HL-60/S4 treated with retinoic acid at 250 ng/mL for 4 days and 3 days (cell line): ENCODE data around the gene SPSB4.

Experiments used
- in situ Hi-C: fragments of 300-500 bp; cut with MboI; formaldehyde crosslinking; loops from 2 replicates; pipeline ENCODE4 v1.7.0; 2022; ENCODE audit warnings: low sequenced_read_pairs

Gene SPSB4

GRCh38 chr3:141073580-141073979 is 22.4 kb downstream of the SPSB4 start:
- in situ Hi-C loops: no loop called here

- in situ Hi-C loops: no loop called here
Measured at GRCh38 chr3:141074529-141074928, 23.4 kb downstream of the SPSB4 start.

GRCh38 chr3:141076036-141076773 is 25.1 kb downstream of the SPSB4 start:
- in situ Hi-C loops: no loop called here

- in situ Hi-C loops: no loop called here
Measured at GRCh38 chr3:141076797-141077571, 25.8 kb downstream of the SPSB4 start.

GRCh38 chr3:141077631-141078030 is 26.5 kb downstream of the SPSB4 start:
- in situ Hi-C loops: no loop called here

- in situ Hi-C loops: no loop called here
Measured at GRCh38 chr3:141078200-141078599, 27.1 kb downstream of the SPSB4 start.

GRCh38 chr3:141080431-141080830 is 29.3 kb downstream of the SPSB4 start:
- in situ Hi-C loops: no loop called here

- in situ Hi-C loops: no loop called here
Measured at GRCh38 chr3:141081141-141081795, 30.1 kb downstream of the SPSB4 start.

GRCh38 chr3:141082064-141082463 is 30.9 kb downstream of the SPSB4 start:
- in situ Hi-C loops: no loop called here

GRCh38 chr3:141083226-141083625 is 32.1 kb downstream of the SPSB4 start:
- in situ Hi-C loops: no loop called here

- in situ Hi-C loops: no loop called here
Measured at GRCh38 chr3:141083836-141084649, 32.9 kb downstream of the SPSB4 start.

- in situ Hi-C loops: no loop called here
Measured at GRCh38 chr3:141085343-141086070, 34.4 kb downstream of the SPSB4 start.

- in situ Hi-C loops: no loop called here
Measured at GRCh38 chr3:141086188-141086587, 35.0 kb downstream of the SPSB4 start.

GRCh38 chr3:141087076-141087777 is 36.1 kb downstream of the SPSB4 start:
- in situ Hi-C loops: no loop called here

GRCh38 chr3:141087778-141088130 is 36.6 kb downstream of the SPSB4 start:
- in situ Hi-C loops: no loop called here

GRCh38 chr3:141089339-141090152 is 38.4 kb downstream of the SPSB4 start:
- in situ Hi-C loops: no loop called here

- in situ Hi-C loops: no loop called here
Measured at GRCh38 chr3:141091426-141091825, 40.3 kb downstream of the SPSB4 start.

- in situ Hi-C loops: no loop called here
Measured at GRCh38 chr3:141092663-141093062, 41.5 kb downstream of the SPSB4 start.

- in situ Hi-C loops: no loop called here
Measured at GRCh38 chr3:141093397-141093796, 42.2 kb downstream of the SPSB4 start.
